IMR-90 (cell line): ENCODE data around the gene FSIP1.

ENCODE experiments used
- BHLHE40 ChIP-seq: fragments of 150-350 bp; IDR thresholded peaks from 2 replicates; pipeline ENCODE4 v1.6.1; 2016; ENCODE audit warnings: mild to moderate bottlenecking, low read depth, low read length
- CEBPB ChIP-seq: IDR thresholded peaks from 2 replicates; pipeline ENCODE4 v1.6.1; 2012; ENCODE audit warnings: low read depth, low read length, improper control_type of control experiment
- FOS ChIP-seq: fragments of 150-350 bp; IDR thresholded peaks from 2 replicates; pipeline ENCODE4 v1.6.1; 2016; ENCODE audit warnings: low read depth, low read length
- MAFK ChIP-seq: IDR thresholded peaks from 2 replicates; pipeline ENCODE4 v1.6.1; 2012; ENCODE audit warnings: low read depth, low read length, improper control_type of control experiment
- MAZ ChIP-seq: IDR thresholded peaks from 2 replicates; pipeline ENCODE4 v1.6.1; 2012; ENCODE audit warnings: low read depth, mild to moderate bottlenecking, low read length, improper control_type of control experiment, moderate library complexity, borderline replicate concordance
- MXI1 ChIP-seq: IDR thresholded peaks from 2 replicates; pipeline ENCODE4 v1.6.1; 2012; ENCODE audit warnings: low read depth, mild to moderate bottlenecking, low read length, moderate library complexity, borderline replicate concordance
- POLR2A ChIP-seq: IDR thresholded peaks from 2 replicates; pipeline ENCODE4 v1.6.1; 2012; ENCODE audit warnings: mild to moderate bottlenecking, low read depth, low read length
- RAD21 ChIP-seq: IDR thresholded peaks from 2 replicates; pipeline ENCODE4 v1.6.1; 2012; ENCODE audit warnings: low read length, improper control_type of control experiment
- RCOR1 ChIP-seq: IDR thresholded peaks from 2 replicates; pipeline ENCODE4 v1.6.1; 2012; ENCODE audit warnings: mild to moderate bottlenecking, low read length, improper control_type of control experiment; ENCODE audit not compliant: insufficient replicate concordance
- RFX5 ChIP-seq: IDR thresholded peaks from 2 replicates; pipeline ENCODE4 v1.8.0; 2012; ENCODE audit warnings: low read depth, mild to moderate bottlenecking, low read length, moderate library complexity
- SMC3 ChIP-seq: fragments of 150-350 bp; IDR thresholded peaks from 2 replicates; pipeline ENCODE4 v1.6.1; 2016; ENCODE audit warnings: low read depth, mild to moderate bottlenecking, antibody characterized with exemption, low read length, moderate library complexity
- TF ChIP-seq, protein P1 (sequence below): conservative IDR thresholded peaks from 2 replicates; pipeline ENCODE4 v1.5.1; 2012; ENCODE audit warnings: mild to moderate bottlenecking, low read depth, low read length, improper control_type of control experiment
- TF ChIP-seq, protein P2 (sequence below): fragments of 150-350 bp; IDR thresholded peaks from 2 replicates; pipeline ENCODE4 v1.6.1; 2017; ENCODE audit warnings: mild to moderate bottlenecking, antibody characterized with exemption, low read length, low read depth

DNA sequence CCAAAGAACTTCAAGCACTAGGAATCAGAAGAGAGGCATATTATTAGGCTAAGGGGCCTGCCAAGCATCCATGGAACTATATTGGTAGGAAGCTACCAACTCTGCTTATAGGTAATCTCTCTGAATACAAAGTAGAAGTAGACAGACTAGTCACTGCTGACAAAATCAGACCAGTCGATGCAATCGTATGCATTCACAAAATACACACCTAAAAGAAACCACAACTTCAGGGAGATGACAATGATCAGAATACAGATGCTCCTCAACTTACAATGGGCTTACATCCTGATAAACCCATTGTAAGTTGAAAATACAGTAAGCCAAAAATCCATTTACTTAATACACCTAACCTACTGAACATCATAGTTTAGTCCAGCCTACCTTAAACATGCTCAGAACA is 94.7 kb downstream of the FSIP1 start:
- TF ChIP-seq POLR2A (no peak), RFX5 (no peak), FOS (no peak), MAFK (no peak), RCOR1 (no peak), BHLHE40 (no peak), RAD21 (no peak), CEBPB (no peak), MAZ (no peak), MXI1 (no peak), SMC3 (no peak)
- TF ChIP-seq, protein P1, sequence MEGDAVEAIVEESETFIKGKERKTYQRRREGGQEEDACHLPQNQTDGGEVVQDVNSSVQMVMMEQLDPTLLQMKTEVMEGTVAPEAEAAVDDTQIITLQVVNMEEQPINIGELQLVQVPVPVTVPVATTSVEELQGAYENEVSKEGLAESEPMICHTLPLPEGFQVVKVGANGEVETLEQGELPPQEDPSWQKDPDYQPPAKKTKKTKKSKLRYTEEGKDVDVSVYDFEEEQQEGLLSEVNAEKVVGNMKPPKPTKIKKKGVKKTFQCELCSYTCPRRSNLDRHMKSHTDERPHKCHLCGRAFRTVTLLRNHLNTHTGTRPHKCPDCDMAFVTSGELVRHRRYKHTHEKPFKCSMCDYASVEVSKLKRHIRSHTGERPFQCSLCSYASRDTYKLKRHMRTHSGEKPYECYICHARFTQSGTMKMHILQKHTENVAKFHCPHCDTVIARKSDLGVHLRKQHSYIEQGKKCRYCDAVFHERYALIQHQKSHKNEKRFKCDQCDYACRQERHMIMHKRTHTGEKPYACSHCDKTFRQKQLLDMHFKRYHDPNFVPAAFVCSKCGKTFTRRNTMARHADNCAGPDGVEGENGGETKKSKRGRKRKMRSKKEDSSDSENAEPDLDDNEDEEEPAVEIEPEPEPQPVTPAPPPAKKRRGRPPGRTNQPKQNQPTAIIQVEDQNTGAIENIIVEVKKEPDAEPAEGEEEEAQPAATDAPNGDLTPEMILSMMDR, result no peak
- TF ChIP-seq, protein P2, sequence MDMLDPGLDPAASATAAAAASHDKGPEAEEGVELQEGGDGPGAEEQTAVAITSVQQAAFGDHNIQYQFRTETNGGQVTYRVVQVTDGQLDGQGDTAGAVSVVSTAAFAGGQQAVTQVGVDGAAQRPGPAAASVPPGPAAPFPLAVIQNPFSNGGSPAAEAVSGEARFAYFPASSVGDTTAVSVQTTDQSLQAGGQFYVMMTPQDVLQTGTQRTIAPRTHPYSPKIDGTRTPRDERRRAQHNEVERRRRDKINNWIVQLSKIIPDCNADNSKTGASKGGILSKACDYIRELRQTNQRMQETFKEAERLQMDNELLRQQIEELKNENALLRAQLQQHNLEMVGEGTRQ, result no peak
